Measurements from ENCODE around the gene KSR2. TPM values are rescaled to one million over a fixed set of nuclear protein-coding genes. Genes with fewer than 3 reads are reported as not detected.

Gene KSR2
- total RNA-seq, 1 experiment from 2014 or later, result 0.02 TPM

DNA sequence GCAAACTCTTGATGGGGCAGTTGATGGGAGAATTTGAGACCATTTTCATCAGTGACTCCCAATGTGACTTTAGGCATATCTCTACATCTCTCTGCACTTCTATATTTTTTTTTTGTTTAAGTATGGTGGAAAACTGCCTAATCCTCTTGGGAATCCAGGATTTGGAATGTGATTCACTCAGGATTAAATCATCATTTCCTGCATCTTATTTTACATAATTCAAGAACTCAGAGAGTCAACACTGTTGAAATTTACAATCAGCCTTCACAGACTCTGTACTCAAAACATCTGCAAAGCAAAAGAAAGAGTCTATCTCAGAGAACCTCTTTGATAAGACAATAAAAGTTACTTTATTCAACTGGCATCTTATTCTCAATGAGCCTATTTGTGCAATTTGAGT, 346.7 kb downstream of the KSR2 start:
- POLR2A ChIA-PET, result no interaction called here
- DNase-seq (ENCODE audit: unreplicated experiment), result no peak
- intact Hi-C loops (cut with micrococcal nuclease), result no loop called here
- H3K4me3 Mint-ChIP-seq (ENCODE audit: unreplicated experiment), result no peak overlapping the region
- TF ChIP-seq, protein P1, sequence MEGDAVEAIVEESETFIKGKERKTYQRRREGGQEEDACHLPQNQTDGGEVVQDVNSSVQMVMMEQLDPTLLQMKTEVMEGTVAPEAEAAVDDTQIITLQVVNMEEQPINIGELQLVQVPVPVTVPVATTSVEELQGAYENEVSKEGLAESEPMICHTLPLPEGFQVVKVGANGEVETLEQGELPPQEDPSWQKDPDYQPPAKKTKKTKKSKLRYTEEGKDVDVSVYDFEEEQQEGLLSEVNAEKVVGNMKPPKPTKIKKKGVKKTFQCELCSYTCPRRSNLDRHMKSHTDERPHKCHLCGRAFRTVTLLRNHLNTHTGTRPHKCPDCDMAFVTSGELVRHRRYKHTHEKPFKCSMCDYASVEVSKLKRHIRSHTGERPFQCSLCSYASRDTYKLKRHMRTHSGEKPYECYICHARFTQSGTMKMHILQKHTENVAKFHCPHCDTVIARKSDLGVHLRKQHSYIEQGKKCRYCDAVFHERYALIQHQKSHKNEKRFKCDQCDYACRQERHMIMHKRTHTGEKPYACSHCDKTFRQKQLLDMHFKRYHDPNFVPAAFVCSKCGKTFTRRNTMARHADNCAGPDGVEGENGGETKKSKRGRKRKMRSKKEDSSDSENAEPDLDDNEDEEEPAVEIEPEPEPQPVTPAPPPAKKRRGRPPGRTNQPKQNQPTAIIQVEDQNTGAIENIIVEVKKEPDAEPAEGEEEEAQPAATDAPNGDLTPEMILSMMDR (IDR thresholded peaks at IDR 0.05; ENCODE audit: unreplicated experiment), result no peak
- H3K9me3 Mint-ChIP-seq (ENCODE audit: unreplicated experiment), result peaks cover 4% of the 10 kb centered on the region
- H3K27ac Mint-ChIP-seq (ENCODE audit: low read depth, unreplicated experiment), result no peak overlapping the region
- BruUV-seq (replicated peaks), result no TSS peak
- peaks cover 18% of the 10 kb centered on the region for H3K27me3 Mint-ChIP-seq (ENCODE audit: insufficient read depth, unreplicated experiment)
- H3K36me3 Mint-ChIP-seq (ENCODE audit: insufficient read depth, unreplicated experiment), result peaks cover 5% of the 10 kb centered on the region
- H3K4me1 Mint-ChIP-seq (ENCODE audit: insufficient read depth, unreplicated experiment), result no peaks in the 10 kb centered on the region
- CTCF ChIA-PET, result interaction anchor here (1.0 kb wide), 1 partner anchor 27 kb away, joined by 3 read pairs; no protein-coding TSS in a partner anchor

DNA sequence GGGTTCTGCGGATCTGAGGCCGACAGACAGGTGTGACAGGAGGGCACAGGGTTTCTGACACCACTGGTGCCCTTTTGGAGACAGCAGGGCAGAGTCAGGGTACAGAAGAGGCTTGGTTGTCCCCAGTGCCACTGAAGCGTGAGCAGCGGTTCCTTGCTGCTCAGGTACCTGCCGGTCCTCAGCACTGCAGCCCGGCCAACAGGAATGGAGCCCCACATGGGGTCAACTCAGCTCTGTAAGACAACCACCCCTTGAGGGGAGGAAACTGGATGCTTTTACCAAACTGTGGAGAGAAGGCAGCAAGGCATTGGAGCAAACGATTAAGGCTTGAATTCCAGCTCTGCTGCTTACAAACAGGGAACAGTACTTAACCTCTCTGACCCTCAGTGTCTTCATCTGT, 361.0 kb downstream of the KSR2 start:
- H3K27me3 Mint-ChIP-seq (ENCODE audit: insufficient read depth, unreplicated experiment), result peaks cover 27% of the 10 kb centered on the region
- ChIA-PET POLR2A (interaction anchor here (0.6 kb wide), 1 partner anchor 72 kb away, joined by 3 read pairs; no protein-coding TSS in a partner anchor), CTCF (no interaction called here)
- TF ChIP-seq, protein P1 (IDR thresholded peaks at IDR 0.05; ENCODE audit: unreplicated experiment), result no peak
- no peak for DNase-seq (ENCODE audit: unreplicated experiment)
- H3K4me1 Mint-ChIP-seq (ENCODE audit: insufficient read depth, unreplicated experiment), result no peaks in the 10 kb centered on the region
- H3K36me3 Mint-ChIP-seq (ENCODE audit: insufficient read depth, unreplicated experiment), result no peaks in the 10 kb centered on the region
- BruUV-seq (replicated peaks), result no TSS peak
- intact Hi-C loops (cut with micrococcal nuclease), result no loop called here
- H3K27ac Mint-ChIP-seq (ENCODE audit: low read depth, unreplicated experiment), result no peak overlapping the region
- no peak overlapping the region for H3K4me3 Mint-ChIP-seq (ENCODE audit: unreplicated experiment)
- no peaks in the 10 kb centered on the region for H3K9me3 Mint-ChIP-seq (ENCODE audit: unreplicated experiment)

DNA sequence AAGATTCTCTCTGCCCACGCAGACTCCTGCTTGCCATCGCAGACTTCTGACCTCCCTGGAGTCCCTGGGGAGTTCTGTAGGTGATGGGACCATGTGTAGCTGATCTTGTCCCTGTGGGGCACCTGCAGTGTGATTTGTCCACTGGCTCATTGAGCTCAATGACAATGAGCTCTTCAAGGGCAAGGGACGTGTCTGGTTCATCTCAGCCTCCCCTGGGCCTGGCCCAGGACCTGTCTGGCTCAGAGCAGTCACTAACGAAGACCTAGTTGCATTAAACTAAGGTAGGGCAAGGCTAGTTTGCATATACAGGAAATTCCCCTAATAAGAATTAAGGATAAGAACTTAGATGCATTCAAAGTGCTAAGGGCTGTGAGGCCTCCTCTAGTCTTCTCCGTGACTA, 361.8 kb downstream of the KSR2 start:
- DNase-seq (ENCODE audit: unreplicated experiment), result no peak
- TF ChIP-seq, protein P1 (IDR thresholded peaks at IDR 0.05; ENCODE audit: unreplicated experiment), result no peak
- Mint-ChIP-seq H3K4me1 (ENCODE audit: insufficient read depth, unreplicated experiment) (no peaks in the 10 kb centered on the region), H3K9me3 (ENCODE audit: unreplicated experiment) (no peaks in the 10 kb centered on the region), H3K27me3 (ENCODE audit: insufficient read depth, unreplicated experiment) (peaks cover 23% of the 10 kb centered on the region), H3K36me3 (ENCODE audit: insufficient read depth, unreplicated experiment) (no peaks in the 10 kb centered on the region), H3K4me3 (ENCODE audit: unreplicated experiment) (no peak overlapping the region), H3K27ac (ENCODE audit: low read depth, unreplicated experiment) (no peak overlapping the region)
- POLR2A ChIA-PET, result no interaction called here
- CTCF ChIA-PET, result no interaction called here
- no TSS peak for BruUV-seq (replicated peaks)
- intact Hi-C loops (cut with micrococcal nuclease), result no loop called here

DNA sequence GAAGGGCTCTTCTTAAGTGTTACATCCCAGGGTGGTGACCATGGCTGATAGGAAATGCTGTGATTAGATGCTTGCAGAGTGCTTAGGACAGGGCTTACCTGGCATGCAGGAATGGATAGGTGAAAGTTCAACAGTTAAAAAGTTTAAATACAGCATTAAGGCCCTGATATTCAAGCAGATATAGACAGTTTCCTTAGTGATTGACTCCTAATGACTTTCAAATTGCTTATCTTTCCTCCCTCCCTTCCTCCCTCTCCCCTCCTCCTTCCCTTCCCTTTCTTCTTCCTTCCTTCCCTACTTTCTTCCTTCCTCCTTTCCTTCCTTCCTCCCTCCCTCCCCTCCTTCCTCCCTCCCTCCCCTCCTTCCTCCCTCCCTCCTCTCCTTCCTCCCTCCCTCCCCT, 362.8 kb downstream of the KSR2 start:
- CTCF ChIA-PET, result no interaction called here
- Mint-ChIP-seq H3K36me3 (ENCODE audit: insufficient read depth, unreplicated experiment) (no peaks in the 10 kb centered on the region), H3K9me3 (ENCODE audit: unreplicated experiment) (no peaks in the 10 kb centered on the region), H3K27ac (ENCODE audit: low read depth, unreplicated experiment) (no peak overlapping the region), H3K27me3 (ENCODE audit: insufficient read depth, unreplicated experiment) (peaks cover 13% of the 10 kb centered on the region), H3K4me1 (ENCODE audit: insufficient read depth, unreplicated experiment) (no peaks in the 10 kb centered on the region), H3K4me3 (ENCODE audit: unreplicated experiment) (no peak overlapping the region)
- no peak for DNase-seq (ENCODE audit: unreplicated experiment)
- TF ChIP-seq, protein P1 (IDR thresholded peaks at IDR 0.05; ENCODE audit: unreplicated experiment), result no peak
- POLR2A ChIA-PET, result no interaction called here
- BruUV-seq (replicated peaks), result no TSS peak
- intact Hi-C loops (cut with micrococcal nuclease), result no loop called here

Measured in MCF 10A (cell line).